Lung (tissue), 12 donors: ENCODE data around the gene UST. TPM values are rescaled to one million over a fixed set of nuclear protein-coding genes. Genes with fewer than 3 reads are reported as not detected.
"Not testable (repeated sequence)": the region's sequence is repeated elsewhere in the genome, so short reads cannot be mapped to it uniquely, and the experiment has no call there.

Experiments used
- ATAC-seq: fragments of 200-7000 bp; cut with Tn5 transposase; one replicate; pipeline ENCODE4 v1.9.1; 2020; ENCODE audit warnings: moderate number of reproducible peaks; ENCODE audit not compliant: insufficient read depth, low FRiP score
- DNase-seq, 3 donors: peaks; one replicate each; pipeline ENCODE4 v3.0.0-alpha.2; 2013 to 2017
- H3K27ac ChIP-seq, 2 donors: one replicate each; pipeline ENCODE4 v1.5.1; 2013; ENCODE audit warnings: mild to moderate bottlenecking in 2 of 2, moderate library complexity in 2 of 2, control low read depth in 1 of 2, inconsistent platforms in 1 of 2, low read depth in 1 of 2, low read length in 1 of 2
- H3K27me3 ChIP-seq, 3 donors: one replicate each; pipeline ENCODE4 v1.5.1; 2013; ENCODE audit warnings: low read length in 2 of 3; ENCODE audit not compliant: control insufficient read depth in 3 of 3, insufficient read depth in 3 of 3
- H3K36me3 ChIP-seq, 4 donors: one replicate each; pipeline ENCODE4 v1.5.1; 2013; ENCODE audit warnings: low read length in 4 of 4, mild to moderate bottlenecking in 1 of 4, moderate library complexity in 1 of 4; ENCODE audit not compliant: control insufficient read depth in 4 of 4, insufficient read depth in 4 of 4
- H3K4me1 ChIP-seq, 5 donors: one replicate each; pipeline ENCODE4 v1.5.1; 2013; ENCODE audit warnings: low read length in 5 of 5, mild to moderate bottlenecking in 2 of 5, moderate library complexity in 1 of 5; ENCODE audit not compliant: control insufficient read depth in 5 of 5, insufficient read depth in 5 of 5
- H3K4me3 ChIP-seq: one replicate; pipeline ENCODE4 v1.5.1; 2013; ENCODE audit warnings: mild to moderate bottlenecking, control low read depth, moderate library complexity
- H3K9ac ChIP-seq, 2 donors: one replicate each; pipeline ENCODE4 v1.5.1; 2013; ENCODE audit warnings: low read length in 2 of 2, control low read depth in 1 of 2; ENCODE audit not compliant: insufficient read depth in 1 of 2
- H3K9me3 ChIP-seq, 4 donors: one replicate each; pipeline ENCODE4 v1.5.1; 2013; ENCODE audit warnings: low read length in 3 of 4, mild to moderate bottlenecking in 1 of 4, moderate library complexity in 1 of 4; ENCODE audit not compliant: control insufficient read depth in 4 of 4, insufficient read depth in 3 of 4
- WGBS, 2 donors: extraction: QIAGEN DNeasy Blood & Tissue Kit; methylation state at CpG; one replicate each; pipeline ENCODE4 v1.1.7; 2013; 5-methylcytosine and 5-hydroxymethylcytosine counted together
- polyA plus RNA-seq, 2 donors: library from polyadenylated mRNA; stranded (reverse); fragments of 200-250 nt; gene quantifications; one replicate each; pipeline ENCODE4 v1.2.1, GENCODE V29; 2013
- total RNA-seq, 2 donors: library from RNA; depleted of rRNA in 1 of 2; stranded (reverse); fragments of >200 nt in 1 of 2; gene quantifications; one replicate each; pipeline ENCODE4 v1.2.1, GENCODE V29; 2014 to 2021
- TF ChIP-seq, protein P1 (sequence below): IDR thresholded peaks from 2 replicates; pipeline ENCODE4 v1.5.1; 2012; ENCODE audit warnings: mild to moderate bottlenecking; ENCODE audit errors: control extremely low read depth, extremely low read depth
- donor health status: control.
- donor health status: control.
- donor health status: Bipolar disorder and iron deficiency.
- donor health status: healthy.
- donor health status: DM: yes; HTN: yes; CAD: no.

UST gene
- total and polyA plus RNA-seq, 4 donors, result 4.5 to 24.0 (median 7.1) TPM

DNA sequence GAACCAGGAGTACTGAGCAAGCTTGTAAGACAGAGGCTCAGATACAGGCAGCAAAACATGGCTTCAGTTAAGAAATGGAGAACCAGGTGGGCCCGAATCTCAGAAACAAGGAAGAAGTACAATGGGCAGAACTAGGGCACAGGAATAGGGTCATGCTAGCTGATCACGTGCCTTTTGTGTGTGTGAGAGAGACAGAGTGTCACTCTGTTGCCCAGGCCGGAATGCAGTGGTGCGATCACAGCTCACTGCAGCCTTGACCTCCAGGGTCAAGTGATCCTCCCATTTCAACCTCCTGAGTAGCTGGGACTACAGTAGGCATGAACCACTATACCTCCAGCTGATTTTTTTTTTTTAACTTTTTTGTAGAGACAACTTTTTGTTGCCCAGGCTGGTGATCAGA lies 257.8 kb downstream of the UST start:
- no peak for DNase-seq
- Histone ChIP-seq H3K27me3 (no peaks in the 10 kb centered on the region), H3K4me1 (peaks cover 0 to 8% (median 4%) of the 10 kb centered on the region in 5 donors), H3K27ac (no peak overlapping the region), H3K36me3 (peaks cover 0 to 2% (median 0%) of the 10 kb centered on the region in 4 donors), H3K4me3 (no peak overlapping the region), H3K9ac (no peak overlapping the region), H3K9me3 (peaks cover 0 to 5% (median 3%) of the 10 kb centered on the region in 4 donors)
- WGBS, 2 donors, result 93 to 95% methylated on average over 4 of the region's 4 CpGs
- TF ChIP-seq, protein P1, sequence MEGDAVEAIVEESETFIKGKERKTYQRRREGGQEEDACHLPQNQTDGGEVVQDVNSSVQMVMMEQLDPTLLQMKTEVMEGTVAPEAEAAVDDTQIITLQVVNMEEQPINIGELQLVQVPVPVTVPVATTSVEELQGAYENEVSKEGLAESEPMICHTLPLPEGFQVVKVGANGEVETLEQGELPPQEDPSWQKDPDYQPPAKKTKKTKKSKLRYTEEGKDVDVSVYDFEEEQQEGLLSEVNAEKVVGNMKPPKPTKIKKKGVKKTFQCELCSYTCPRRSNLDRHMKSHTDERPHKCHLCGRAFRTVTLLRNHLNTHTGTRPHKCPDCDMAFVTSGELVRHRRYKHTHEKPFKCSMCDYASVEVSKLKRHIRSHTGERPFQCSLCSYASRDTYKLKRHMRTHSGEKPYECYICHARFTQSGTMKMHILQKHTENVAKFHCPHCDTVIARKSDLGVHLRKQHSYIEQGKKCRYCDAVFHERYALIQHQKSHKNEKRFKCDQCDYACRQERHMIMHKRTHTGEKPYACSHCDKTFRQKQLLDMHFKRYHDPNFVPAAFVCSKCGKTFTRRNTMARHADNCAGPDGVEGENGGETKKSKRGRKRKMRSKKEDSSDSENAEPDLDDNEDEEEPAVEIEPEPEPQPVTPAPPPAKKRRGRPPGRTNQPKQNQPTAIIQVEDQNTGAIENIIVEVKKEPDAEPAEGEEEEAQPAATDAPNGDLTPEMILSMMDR, result no peak
- no peak for ATAC-seq

GRCh38 chr6:149006236-149006635 lies 259.4 kb downstream of the UST start:
- H3K36me3 ChIP-seq, H3K4me1 ChIP-seq, DNase-seq, ATAC-seq, H3K9me3 ChIP-seq, H3K4me3 ChIP-seq, H3K27ac ChIP-seq, H3K27me3 ChIP-seq, H3K9ac ChIP-seq: not testable (repeated sequence)
- WGBS, 2 donors, result 86 to 91% methylated on average over 1 of the region's 1 CpG

GRCh38 chr6:149006671-149007070 lies 259.8 kb downstream of the UST start:
- Histone ChIP-seq H3K4me3 (no peak overlapping the region), H3K36me3 (peaks cover 0 to 2% (median 0%) of the 10 kb centered on the region in 4 donors), H3K9me3 (peaks cover 0 to 4% (median 0%) of the 10 kb centered on the region in 4 donors), H3K9ac (no peak overlapping the region), H3K27ac (no peak overlapping the region), H3K27me3 (no peaks in the 10 kb centered on the region), H3K4me1 (no peaks in the 10 kb centered on the region)
- TF ChIP-seq, protein P1, result no peak
- ATAC-seq, result no peak
- no peak for DNase-seq
- WGBS, 2 donors, result 92 to 93% methylated on average over 3 of the region's 3 CpGs

- no peak for ATAC-seq
- Histone ChIP-seq H3K27ac (no peak overlapping the region), H3K27me3 (no peaks in the 10 kb centered on the region), H3K9me3 (peaks cover 0 to 4% (median 0%) of the 10 kb centered on the region in 4 donors), H3K9ac (no peak overlapping the region), H3K36me3 (peaks cover 0 to 2% (median 0%) of the 10 kb centered on the region in 4 donors), H3K4me3 (no peak overlapping the region), H3K4me1 (no peaks in the 10 kb centered on the region)
- no peak for DNase-seq
- WGBS, 2 donors, result 72 to 82% methylated on average over 2 of the region's 2 CpGs
- TF ChIP-seq, protein P1, result no peak
These were observed 261.0 kb downstream of the UST start for GRCh38 chr6:149007846-149008245.
